Suprapubic skin (tissue), 4 donors: ENCODE results near the gene TEX48. TPM values are rescaled to one million over a fixed set of nuclear protein-coding genes. Genes with fewer than 3 reads are reported as not detected.

Source experiments
- DNase-seq, 2 donors: peaks; one replicate each; pipeline ENCODE4 v3.0.0-alpha.2; 2019; ENCODE audit warnings: low spot score in 2 of 2
- H3K27ac ChIP-seq: fragments of 200-600 bp; sonication (generic); one replicate; pipeline ENCODE4 v1.5.1; 2019
- H3K27me3 ChIP-seq: fragments of 200-600 bp; sonication (generic); one replicate; pipeline ENCODE4 v1.5.1; 2019
- H3K36me3 ChIP-seq: fragments of 200-600 bp; sonication (generic); one replicate; pipeline ENCODE4 v1.5.1; 2019
- H3K4me1 ChIP-seq: fragments of 200-600 bp; sonication (generic); one replicate; pipeline ENCODE4 v1.5.1; 2019
- H3K4me3 ChIP-seq: fragments of 200-600 bp; sonication (generic); one replicate; pipeline ENCODE4 v1.5.1; 2019; ENCODE audit warnings: mild to moderate bottlenecking
- H3K9me3 ChIP-seq: fragments of 200-600 bp; sonication (generic); one replicate; pipeline ENCODE4 v1.5.1; 2019
- EP300 ChIP-seq: sonication (generic); formaldehyde crosslinking; IDR thresholded peaks from one replicate; pipeline ENCODE4 v1.6.1; 2017; ENCODE audit warnings: antibody characterized with exemption
- POLR2A ChIP-seq, 2 donors: fragments of 450-650 bp; IDR thresholded peaks; one replicate each; pipeline ENCODE4 v1.6.1; 2017; ENCODE audit warnings: antibody characterized with exemption in 2 of 2, mild to moderate bottlenecking in 2 of 2, moderate library complexity in 2 of 2
- POLR2AphosphoS5 ChIP-seq, 3 donors: sonication (generic); formaldehyde crosslinking; IDR thresholded peaks; one replicate each; pipeline ENCODE4 v1.6.1; 2017; ENCODE audit warnings: antibody characterized with exemption in 3 of 3
- WGBS: methylation state at CpG from one replicate; pipeline ENCODE4 v1.1.5; 2018; 5-methylcytosine and 5-hydroxymethylcytosine counted together
- total RNA-seq, 4 donors: library from RNA; depleted of rRNA; stranded (reverse); fragments of >200 nt; gene quantifications; one replicate each; pipeline ENCODE4 v1.1.0, GENCODE V29; 2016
- TF ChIP-seq, protein P1 (sequence below), 2 donors: fragments of 200-600 bp in 1 of 2; fragments of 450-650 bp in 1 of 2; sonication (generic) in 1 of 2; IDR thresholded peaks; one replicate each; pipeline ENCODE4 v1.5.1; 2016 to 2019; ENCODE audit warnings: antibody characterized with exemption in 2 of 2, mild to moderate bottlenecking in 1 of 2, moderate library complexity in 1 of 2

Gene TEX48
- total RNA-seq, 4 donors from 2014 or later = not detected

DNA sequence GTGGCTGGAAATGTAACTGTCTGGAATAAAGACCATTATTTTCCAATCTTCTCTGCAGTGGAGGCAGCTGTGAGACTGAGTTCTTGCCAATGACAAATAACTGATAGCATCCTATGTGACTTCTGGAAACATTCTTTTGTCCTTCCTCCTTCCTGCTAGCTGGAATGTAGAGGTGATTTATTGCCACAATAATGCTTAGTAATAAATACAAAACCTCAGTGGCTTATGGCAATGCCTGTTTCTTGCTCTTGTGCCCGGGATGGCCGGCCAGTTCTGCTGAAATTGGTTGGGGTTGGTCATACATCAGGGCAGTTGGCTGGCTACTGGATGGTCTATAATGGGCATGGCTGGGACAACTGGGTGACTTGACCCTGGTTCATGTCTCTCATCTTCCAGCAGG, 12.2 kb upstream of the TEX48 start:
- Histone ChIP-seq H3K36me3 (no peaks in the 10 kb centered on the region), H3K4me3 (no peak overlapping the region), H3K9me3 (no peaks in the 10 kb centered on the region), H3K27me3 (no peaks in the 10 kb centered on the region), H3K4me1 (no peaks in the 10 kb centered on the region), H3K27ac (no peak overlapping the region)
- 83% methylated on average over 2 of the region's 2 CpGs for WGBS
- no peak for DNase-seq
- no peak for TF ChIP-seq POLR2A (IDR thresholded peaks at IDR 0.05)
- TF ChIP-seq, protein P1, sequence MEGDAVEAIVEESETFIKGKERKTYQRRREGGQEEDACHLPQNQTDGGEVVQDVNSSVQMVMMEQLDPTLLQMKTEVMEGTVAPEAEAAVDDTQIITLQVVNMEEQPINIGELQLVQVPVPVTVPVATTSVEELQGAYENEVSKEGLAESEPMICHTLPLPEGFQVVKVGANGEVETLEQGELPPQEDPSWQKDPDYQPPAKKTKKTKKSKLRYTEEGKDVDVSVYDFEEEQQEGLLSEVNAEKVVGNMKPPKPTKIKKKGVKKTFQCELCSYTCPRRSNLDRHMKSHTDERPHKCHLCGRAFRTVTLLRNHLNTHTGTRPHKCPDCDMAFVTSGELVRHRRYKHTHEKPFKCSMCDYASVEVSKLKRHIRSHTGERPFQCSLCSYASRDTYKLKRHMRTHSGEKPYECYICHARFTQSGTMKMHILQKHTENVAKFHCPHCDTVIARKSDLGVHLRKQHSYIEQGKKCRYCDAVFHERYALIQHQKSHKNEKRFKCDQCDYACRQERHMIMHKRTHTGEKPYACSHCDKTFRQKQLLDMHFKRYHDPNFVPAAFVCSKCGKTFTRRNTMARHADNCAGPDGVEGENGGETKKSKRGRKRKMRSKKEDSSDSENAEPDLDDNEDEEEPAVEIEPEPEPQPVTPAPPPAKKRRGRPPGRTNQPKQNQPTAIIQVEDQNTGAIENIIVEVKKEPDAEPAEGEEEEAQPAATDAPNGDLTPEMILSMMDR (IDR thresholded peaks at IDR 0.05) = no peak

DNA sequence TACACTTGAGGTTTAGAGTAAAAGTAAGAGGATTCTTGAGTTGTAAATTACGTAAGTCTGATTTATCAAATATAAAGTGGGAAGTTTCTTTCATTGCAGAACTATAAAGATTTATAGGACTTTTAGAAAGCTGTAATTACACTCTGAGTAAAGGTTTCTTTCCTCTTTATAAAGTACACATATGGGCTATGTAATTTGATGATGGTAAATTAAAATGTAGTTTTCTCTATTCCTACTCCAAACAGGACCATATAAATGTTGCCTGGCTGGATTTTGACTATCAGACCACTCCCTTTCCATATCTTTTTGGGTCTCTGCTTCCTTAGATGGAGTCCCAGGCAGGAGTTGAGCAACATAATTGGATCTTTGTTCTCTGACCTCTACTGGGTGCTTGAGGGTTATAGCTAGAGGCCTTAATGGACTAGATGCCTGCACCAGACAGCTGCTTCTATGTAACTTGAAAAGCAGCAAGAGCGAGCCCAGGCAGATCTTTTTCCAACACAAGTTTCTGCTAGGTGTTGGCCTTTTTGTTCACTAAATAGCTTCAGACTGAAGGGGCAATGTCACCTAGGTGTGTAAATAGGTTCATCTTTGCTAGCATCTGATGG, 11.4 kb upstream of the TEX48 start:
- WGBS = 88% methylated on average over 2 of the region's 2 CpGs
- Histone ChIP-seq H3K27ac (no peak overlapping the region), H3K4me3 (no peak overlapping the region), H3K4me1 (no peaks in the 10 kb centered on the region), H3K27me3 (no peaks in the 10 kb centered on the region), H3K9me3 (no peaks in the 10 kb centered on the region), H3K36me3 (no peaks in the 10 kb centered on the region)
- TF ChIP-seq POLR2A (IDR thresholded peaks at IDR 0.05) (no peak), EP300 (no peak), POLR2AphosphoS5 (IDR thresholded peaks at IDR 0.05) (no peak)
- TF ChIP-seq, protein P1 (IDR thresholded peaks at IDR 0.05) = no peak
- DNase-seq = no peak

DNA sequence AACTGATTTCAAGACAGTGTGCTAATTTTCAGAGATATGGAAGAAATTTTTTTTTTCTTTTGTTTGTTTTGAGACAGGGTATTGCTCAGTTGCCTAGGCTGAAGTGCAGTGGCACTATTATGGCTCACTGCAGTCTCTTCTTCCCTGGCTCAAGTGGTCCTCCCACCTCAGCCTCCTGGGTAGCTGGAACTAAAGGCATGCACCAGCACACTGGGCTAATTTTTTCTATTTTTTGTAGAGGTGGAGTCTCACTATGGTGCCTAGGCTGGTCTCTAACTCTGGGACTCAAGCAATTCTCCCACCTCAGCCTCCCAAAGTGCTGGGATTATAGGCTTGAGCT, 9.9 kb upstream of the TEX48 start:
- TF ChIP-seq, protein P1 (IDR thresholded peaks at IDR 0.05) = no peak
- TF ChIP-seq POLR2A (IDR thresholded peaks at IDR 0.05) (no peak), EP300 (no peak), POLR2AphosphoS5 (IDR thresholded peaks at IDR 0.05) (no peak)
- no peaks in the 10 kb centered on the region for H3K4me1 ChIP-seq
- H3K27me3 ChIP-seq = no peaks in the 10 kb centered on the region
- no peak overlapping the region for H3K27ac ChIP-seq
- no peaks in the 10 kb centered on the region for H3K36me3 ChIP-seq
- H3K4me3 ChIP-seq = no peak overlapping the region
- no peaks in the 10 kb centered on the region for H3K9me3 ChIP-seq
- no peak for DNase-seq

DNA sequence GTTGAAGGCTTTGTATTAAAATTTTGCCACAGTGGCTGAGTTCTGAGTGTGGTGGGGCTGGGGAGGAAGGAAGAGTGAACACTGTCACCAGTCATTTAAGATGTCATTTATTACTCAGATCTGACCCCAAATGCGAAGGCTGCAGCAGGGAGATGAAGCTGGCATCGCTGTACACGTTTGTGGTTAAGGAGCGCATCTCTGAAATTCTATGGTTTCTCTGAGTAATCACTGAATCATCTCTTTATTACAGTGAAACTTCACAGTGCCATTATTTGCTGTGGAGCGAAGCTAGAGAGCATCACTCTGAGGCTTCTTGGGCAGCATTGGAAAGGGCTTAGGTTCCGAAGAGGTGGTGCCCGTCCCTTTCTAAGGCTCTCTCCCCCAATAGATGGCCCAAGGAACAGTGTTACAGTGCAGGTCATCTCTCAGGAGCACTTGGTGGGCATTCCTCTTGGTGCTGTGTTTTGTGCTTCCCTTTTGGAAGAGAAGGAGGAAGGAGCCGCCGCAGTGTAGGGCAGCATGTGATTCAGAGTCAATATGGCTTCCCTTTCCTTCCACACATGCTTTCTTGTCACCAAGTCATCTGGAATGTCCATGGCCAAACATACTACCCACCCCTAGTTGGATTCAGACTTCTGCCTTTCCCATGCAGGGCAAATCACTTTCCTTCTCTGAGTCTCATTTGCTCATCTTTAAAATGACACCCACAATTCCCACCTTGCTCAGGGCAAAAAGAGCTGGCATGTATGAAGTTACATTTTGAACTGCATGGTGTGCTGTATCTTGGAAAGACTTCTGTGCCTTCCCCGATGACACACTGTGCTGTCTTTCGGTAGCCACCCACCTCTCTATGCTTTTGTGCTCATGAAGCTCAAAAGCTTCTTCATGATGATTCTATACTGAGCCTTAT, 9.3 kb upstream of the TEX48 start:
- no peaks in the 10 kb centered on the region for H3K4me1 ChIP-seq
- H3K36me3 ChIP-seq = no peaks in the 10 kb centered on the region
- H3K27ac ChIP-seq = no peak overlapping the region
- no peak overlapping the region for H3K4me3 ChIP-seq
- DNase-seq = no peak
- TF ChIP-seq, protein P1 (IDR thresholded peaks at IDR 0.05) = no peak
- no peak for TF ChIP-seq POLR2A (IDR thresholded peaks at IDR 0.05)
- TF ChIP-seq EP300 = no peak
- TF ChIP-seq POLR2AphosphoS5 (IDR thresholded peaks at IDR 0.05) = no peak
- no peaks in the 10 kb centered on the region for H3K27me3 ChIP-seq
- H3K9me3 ChIP-seq = no peaks in the 10 kb centered on the region
- 78% methylated on average over 11 of the region's 11 CpGs for WGBS

DNA sequence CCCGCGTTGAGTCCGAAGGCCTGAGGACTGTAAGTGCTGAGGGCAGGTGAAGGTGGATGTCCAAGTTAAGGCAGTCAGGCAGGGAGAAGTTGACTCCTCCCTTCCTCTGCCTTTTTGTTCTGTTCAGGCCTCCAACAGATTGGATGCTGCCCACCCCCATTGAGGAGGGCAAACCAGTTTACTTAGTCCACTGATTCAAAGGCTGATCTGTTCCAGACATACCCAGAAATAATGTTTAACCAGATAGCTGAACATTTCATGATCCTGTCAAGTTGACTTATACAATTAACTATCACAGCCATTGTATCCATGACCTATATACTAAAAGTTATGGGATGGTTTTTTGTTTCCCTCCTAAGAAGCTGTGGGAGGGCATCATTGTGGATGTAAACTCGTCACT, 8.3 kb upstream of the TEX48 start:
- H3K36me3 ChIP-seq = no peaks in the 10 kb centered on the region
- H3K4me1 ChIP-seq = no peaks in the 10 kb centered on the region
- no peaks in the 10 kb centered on the region for H3K9me3 ChIP-seq
- H3K27me3 ChIP-seq = no peaks in the 10 kb centered on the region
- DNase-seq = no peak
- TF ChIP-seq POLR2AphosphoS5 (IDR thresholded peaks at IDR 0.05) (no peak), EP300 (no peak), POLR2A (IDR thresholded peaks at IDR 0.05) (no peak)
- TF ChIP-seq, protein P1 (IDR thresholded peaks at IDR 0.05) = no peak
- 96% methylated on average over 4 of the region's 4 CpGs for WGBS
- H3K4me3 ChIP-seq = no peak overlapping the region
- no peak overlapping the region for H3K27ac ChIP-seq
